Measurements from ENCODE around the gene BRD3OS. TPM values are rescaled to one million over a fixed set of nuclear protein-coding genes. Genes with fewer than 3 reads are reported as not detected.

Gene BRD3OS
- 15.5 and 43.9 TPM in 2 replicates for total RNA-seq

GRCh38 chr9:134024828-134025605, at the start of gene BRD3OS:
Gene BRD3OS (plus strand): TSS chr9:134025481. CDS start chr9:134026748, 1,267 bp downstream.

GRCh38 chr9:133991964-133992779, 33.1 kb upstream of the BRD3OS start, which contains the start of gene VAV2:
Gene VAV2 (minus strand): TSS chr9:133992324. CDS start chr9:133992278, 46 bp downstream.

GRCh38 chr9:134067904-134068743, 42.8 kb downstream of the BRD3OS start, which contains the start of gene BRD3:
Gene BRD3 (minus strand): TSS chr9:134068026. CDS start chr9:134053477, 14,549 bp downstream.

Other genes starting within 250 kb of the BRD3OS start
- 10.9 and 15.8 TPM in 2 replicates for gene VAV2, start 33.2 kb upstream of the BRD3OS start, total RNA-seq
- 12.4 and 20.8 TPM in 2 replicates for gene BRD3, start 42.5 kb downstream of the BRD3OS start, total RNA-seq
- gene WDR5, start 110.6 kb downstream of the BRD3OS start, total RNA-seq, result 18.9 and 23.6 TPM in 2 replicates
- not detected in 2 replicates for gene RNU6ATAC, start 139.1 kb downstream of the BRD3OS start, total RNA-seq